ENCODE results near the gene SUPT4H1. TPM values are rescaled to one million over a fixed set of nuclear protein-coding genes. Genes with fewer than 3 reads are reported as not detected.

SUPT4H1 gene
- total and polyA plus RNA-seq, 3 donors from 2014 or later = 59.3 to 98.5 (median 64.4) TPM

DNA sequence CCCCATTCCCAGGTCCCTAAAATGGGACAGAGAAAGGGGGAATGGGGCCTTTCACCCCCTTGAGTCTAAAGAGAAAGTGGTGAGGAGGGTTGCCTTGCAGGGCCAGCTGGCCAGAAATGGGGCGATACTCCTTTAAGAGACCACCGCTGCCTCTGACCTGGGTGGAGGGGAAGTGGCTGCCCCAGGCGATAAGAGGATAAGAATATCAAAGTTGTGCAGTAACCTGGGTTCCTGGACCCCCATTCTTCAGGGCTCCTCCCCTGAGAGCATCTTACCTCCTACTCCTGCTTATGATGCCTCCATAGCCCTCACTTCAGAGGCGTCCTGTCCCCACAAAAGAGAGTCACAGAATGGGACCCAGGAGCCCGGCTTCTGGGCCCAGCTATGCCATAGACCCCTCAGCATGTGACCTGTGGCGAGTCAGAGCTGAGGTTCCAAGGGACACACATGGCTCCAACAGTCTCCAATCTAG lies 18.2 kb downstream of the SUPT4H1 start:
- H3K4me1 ChIP-seq = peaks cover 9% of the 10 kb centered on the region
- 66 to 71% methylated on average over 5 to 6 of the region's 6 CpGs for WGBS, 2 donors
- intact Hi-C loops (cut with DNase I; ENCODE audit: low total_unique reads) = no loop called here
- H3K9me3 ChIP-seq = no peaks in the 10 kb centered on the region
- TF ChIP-seq, protein P1, sequence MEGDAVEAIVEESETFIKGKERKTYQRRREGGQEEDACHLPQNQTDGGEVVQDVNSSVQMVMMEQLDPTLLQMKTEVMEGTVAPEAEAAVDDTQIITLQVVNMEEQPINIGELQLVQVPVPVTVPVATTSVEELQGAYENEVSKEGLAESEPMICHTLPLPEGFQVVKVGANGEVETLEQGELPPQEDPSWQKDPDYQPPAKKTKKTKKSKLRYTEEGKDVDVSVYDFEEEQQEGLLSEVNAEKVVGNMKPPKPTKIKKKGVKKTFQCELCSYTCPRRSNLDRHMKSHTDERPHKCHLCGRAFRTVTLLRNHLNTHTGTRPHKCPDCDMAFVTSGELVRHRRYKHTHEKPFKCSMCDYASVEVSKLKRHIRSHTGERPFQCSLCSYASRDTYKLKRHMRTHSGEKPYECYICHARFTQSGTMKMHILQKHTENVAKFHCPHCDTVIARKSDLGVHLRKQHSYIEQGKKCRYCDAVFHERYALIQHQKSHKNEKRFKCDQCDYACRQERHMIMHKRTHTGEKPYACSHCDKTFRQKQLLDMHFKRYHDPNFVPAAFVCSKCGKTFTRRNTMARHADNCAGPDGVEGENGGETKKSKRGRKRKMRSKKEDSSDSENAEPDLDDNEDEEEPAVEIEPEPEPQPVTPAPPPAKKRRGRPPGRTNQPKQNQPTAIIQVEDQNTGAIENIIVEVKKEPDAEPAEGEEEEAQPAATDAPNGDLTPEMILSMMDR (IDR thresholded peaks at IDR 0.05) = no peak
- no peaks in the 10 kb centered on the region for H3K36me3 ChIP-seq (ENCODE audit: low read depth, missing control alignments)
- no peak for DNase-seq
- no peak overlapping the region for H3K4me3 ChIP-seq
- H3K27me3 ChIP-seq = no peaks in the 10 kb centered on the region
- H3K27ac ChIP-seq = no peak overlapping the region

DNA sequence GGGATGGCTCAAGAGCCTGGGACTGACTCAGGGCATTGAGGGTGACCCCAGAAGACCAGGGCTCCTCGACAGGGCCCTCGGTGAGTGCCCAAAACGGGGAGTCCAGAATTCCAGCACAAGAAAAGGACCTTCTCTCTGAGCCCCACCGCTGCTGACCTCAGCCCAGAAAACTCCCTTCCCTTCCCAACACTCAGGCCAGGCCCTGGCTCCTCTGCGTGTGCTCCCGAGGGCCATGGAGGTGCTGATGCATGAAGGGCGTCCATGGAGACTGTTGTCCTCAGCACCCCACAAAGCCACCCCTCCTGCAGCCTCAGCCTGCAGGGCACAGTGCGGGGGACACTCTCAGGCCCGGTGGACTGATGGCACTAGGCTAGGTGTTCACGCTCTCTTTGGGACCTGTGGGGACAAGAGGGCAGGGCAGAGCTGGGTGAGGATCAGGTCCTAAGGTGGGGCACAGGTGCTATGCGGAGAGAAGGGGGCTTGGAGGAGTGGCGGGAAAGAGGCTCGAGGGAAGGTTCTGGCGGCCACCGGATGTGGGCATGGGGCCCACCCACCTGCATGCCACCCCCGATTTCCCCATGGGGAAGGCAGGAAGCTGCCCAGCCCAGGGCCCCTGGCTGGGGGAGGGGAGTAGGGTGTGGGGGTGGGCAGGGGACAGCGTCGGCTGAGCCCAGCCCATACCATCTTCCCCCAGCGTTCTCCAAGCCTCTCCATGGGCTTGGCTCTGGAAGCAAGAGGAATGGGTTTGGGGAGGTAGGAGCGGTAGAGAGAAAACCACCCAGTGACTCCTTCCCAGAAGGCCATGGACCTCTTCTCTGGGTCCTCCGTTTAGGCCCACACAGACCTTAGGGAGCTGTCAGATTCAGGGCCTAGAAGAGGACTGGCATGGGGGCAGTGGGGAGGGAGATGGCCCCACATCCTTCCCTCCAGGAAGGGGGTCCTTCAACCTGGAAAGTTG lies 18.9 kb downstream of the SUPT4H1 start:
- Histone ChIP-seq H3K4me1 (peaks cover 9% of the 10 kb centered on the region), H3K4me3 (no peak overlapping the region), H3K36me3 (ENCODE audit: low read depth, missing control alignments) (no peaks in the 10 kb centered on the region), H3K9me3 (no peaks in the 10 kb centered on the region), H3K27ac (no peak overlapping the region), H3K27me3 (no peaks in the 10 kb centered on the region)
- intact Hi-C loops (cut with DNase I; ENCODE audit: low total_unique reads) = no loop called here
- WGBS, 2 donors = 77 to 80% methylated on average over 10 to 21 of the region's 21 CpGs
- TF ChIP-seq POLR2A (IDR thresholded peaks at IDR 0.05) = no peak
- TF ChIP-seq, protein P1 (IDR thresholded peaks at IDR 0.05) = no peak
- DNase-seq = no peak

DNA sequence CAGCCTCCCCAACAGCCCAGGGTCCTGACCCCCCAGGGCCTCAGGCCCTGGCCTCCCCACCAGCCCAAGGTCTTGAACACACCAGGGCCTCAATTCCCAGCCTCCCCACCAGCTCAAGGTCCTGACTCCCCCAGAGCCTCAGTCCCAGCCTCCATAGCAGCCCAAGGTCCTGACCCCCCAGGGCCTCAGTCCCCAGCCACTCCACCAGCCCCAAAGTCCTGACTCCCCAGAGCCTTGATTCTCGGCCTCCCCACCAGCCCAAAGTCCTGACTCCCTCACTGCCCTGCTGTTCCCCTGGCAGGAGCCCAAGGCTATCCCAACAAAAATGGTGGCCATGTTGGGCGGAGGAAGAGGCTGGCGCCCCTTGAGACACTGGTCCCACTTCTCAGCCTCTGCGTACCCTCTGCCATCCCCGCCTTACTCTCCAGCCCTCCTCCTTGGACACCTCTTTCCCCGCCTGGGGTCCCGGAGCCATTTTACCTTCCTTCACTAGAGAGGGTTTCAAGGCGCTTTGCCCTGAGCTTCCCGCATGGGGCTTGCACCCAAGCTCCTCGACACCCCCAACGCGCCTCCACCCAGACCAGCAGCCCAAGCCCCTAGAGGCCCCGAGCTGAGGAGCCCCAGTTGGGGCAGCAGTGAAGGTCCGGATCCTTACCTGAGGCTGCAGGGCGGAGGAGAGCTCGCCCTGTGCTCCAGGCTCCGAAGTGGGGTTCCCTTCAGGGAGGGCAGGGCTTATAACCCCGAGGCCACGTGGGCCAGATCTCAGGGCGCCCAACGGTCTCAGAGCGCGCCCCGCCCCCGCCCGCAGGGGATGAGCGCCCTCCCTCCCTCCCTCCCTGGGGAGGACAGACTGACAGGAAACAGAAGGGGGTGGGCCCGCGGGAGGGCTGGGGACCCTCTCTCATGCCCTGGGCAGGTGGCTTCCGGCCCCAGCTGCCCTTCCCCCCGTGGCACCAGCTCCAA lies 19.9 kb downstream of the SUPT4H1 start:
- H3K4me3 ChIP-seq = peak overlapping the region; percentile 15 to 38
- DNase-seq = peak; percentile 53
- no peaks in the 10 kb centered on the region for H3K36me3 ChIP-seq (ENCODE audit: low read depth, missing control alignments)
- intact Hi-C loops (cut with DNase I; ENCODE audit: low total_unique reads) = no loop called here
- no peaks in the 10 kb centered on the region for H3K27me3 ChIP-seq
- H3K9me3 ChIP-seq = no peaks in the 10 kb centered on the region
- H3K4me1 ChIP-seq = peaks cover 9% of the 10 kb centered on the region
- TF ChIP-seq POLR2A (IDR thresholded peaks at IDR 0.05) = no peak
- TF ChIP-seq, protein P1 (IDR thresholded peaks at IDR 0.05) = no peak
- 78 to 88% methylated on average over 9 to 31 of the region's 31 CpGs for WGBS, 2 donors
- H3K27ac ChIP-seq = peak overlapping the region in 1 of 2 donors; percentile 61

DNA sequence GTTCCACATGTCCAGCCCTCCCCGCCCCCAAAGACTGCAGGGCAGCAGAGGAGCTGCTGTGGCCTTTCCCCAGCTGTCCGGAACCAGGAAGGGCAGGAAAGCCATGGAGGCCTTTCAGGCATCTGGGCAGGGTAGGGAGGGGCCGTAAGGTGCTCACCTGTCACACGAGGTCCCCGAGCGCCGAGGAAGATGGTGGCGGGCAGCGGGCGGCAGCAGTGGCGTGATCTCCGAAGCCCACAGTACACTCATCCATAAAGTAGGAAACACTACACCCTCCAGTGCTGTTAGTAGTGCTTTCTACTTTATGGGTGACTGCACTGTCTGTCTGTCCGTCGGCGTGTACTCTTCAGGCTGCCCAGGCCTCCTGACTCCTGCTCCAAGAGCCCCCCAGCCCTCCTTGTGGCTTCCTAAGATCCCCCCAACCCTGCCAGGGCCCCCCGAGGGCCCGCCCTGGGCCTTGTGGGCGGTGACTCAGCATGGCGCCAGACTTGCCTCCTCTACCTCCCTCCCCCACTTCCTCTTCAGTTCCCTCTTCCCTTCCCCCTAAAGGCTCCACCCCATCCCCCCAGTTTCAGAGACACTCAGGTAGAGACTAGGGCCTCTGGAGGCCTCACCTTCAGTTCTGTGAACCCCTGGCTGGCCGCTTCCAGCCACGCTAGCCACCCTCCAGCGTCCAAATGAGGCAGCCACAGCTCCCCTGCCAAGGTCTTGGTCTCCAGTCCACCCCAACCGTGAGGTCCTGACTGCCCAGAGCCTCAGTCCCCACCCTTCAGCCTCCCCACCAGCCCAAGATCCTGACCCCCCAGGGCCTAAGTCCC lies 20.8 kb downstream of the SUPT4H1 start:
- peaks cover 9% of the 10 kb centered on the region for H3K4me1 ChIP-seq
- H3K36me3 ChIP-seq (ENCODE audit: low read depth, missing control alignments) = no peaks in the 10 kb centered on the region
- peak overlapping the region; percentile 15 to 38 for H3K4me3 ChIP-seq
- WGBS, 2 donors = 82 to 86% methylated on average over 23 of the region's 23 CpGs
- intact Hi-C loops (cut with DNase I; ENCODE audit: low total_unique reads) = no loop called here
- TF ChIP-seq POLR2A (IDR thresholded peaks at IDR 0.05) = no peak
- TF ChIP-seq, protein P1 (IDR thresholded peaks at IDR 0.05) = no peak
- peak; percentile 30 for DNase-seq
- no peaks in the 10 kb centered on the region for H3K9me3 ChIP-seq
- peak overlapping the region in 1 of 2 donors; percentile 61 for H3K27ac ChIP-seq
- no peaks in the 10 kb centered on the region for H3K27me3 ChIP-seq

Measured in testis (tissue), 3 donors.